Measurements from ENCODE around the gene IL31. TPM values are rescaled to one million over a fixed set of nuclear protein-coding genes. Genes with fewer than 3 reads are reported as not detected.

IL31 gene
- total RNA-seq, 6 experiments from 2014 or later = not detected

DNA sequence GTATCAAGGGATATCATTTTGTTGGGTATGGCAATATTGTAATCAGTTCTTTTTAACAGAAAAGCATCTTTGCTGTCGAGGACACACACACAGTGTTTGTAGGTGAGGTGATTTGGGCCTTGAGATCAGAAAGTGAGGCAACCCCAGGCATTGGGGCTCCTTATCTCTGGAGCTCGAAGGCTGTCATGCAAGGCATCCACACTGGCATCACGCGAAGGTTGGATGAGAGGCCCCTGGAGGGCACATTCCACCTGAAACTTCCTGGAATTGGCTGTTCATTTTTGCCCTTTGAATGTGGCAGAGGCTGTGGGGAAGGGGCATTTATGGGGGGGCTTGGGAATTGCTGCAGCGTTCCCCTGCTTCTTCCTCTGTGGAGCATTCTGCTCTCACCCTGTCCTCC is 45.5 kb downstream of the IL31 start:
- H3K9me3 ChIP-seq = no peaks in the 10 kb centered on the region
- no peak overlapping the region for H3K4me3 ChIP-seq
- no CpG with 5 or more reads among the region's 5 CpGs for WGBS (ENCODE audit: insufficient coverage, low coverage, low lambda C conversion rate, missing lambda C conversion rate)
- H3K36me3 ChIP-seq = peaks cover 0 to 28% (median 20%) of the 10 kb centered on the region in 4 donors
- TF ChIP-seq CTCF (IDR thresholded peaks at IDR 0.05) = no peak
- no peak for TF ChIP-seq POLR2A (IDR thresholded peaks at IDR 0.05)
- no peaks in the 10 kb centered on the region for H3K27me3 ChIP-seq
- H3K27ac ChIP-seq = no peak overlapping the region
- ATAC-seq = no peak
- DNase-seq = no peak
- intact Hi-C loops (cut with DNase I) = no loop called here
- peaks cover 3 to 52% (median 25%) of the 10 kb centered on the region in 4 donors for H3K4me1 ChIP-seq

DNA sequence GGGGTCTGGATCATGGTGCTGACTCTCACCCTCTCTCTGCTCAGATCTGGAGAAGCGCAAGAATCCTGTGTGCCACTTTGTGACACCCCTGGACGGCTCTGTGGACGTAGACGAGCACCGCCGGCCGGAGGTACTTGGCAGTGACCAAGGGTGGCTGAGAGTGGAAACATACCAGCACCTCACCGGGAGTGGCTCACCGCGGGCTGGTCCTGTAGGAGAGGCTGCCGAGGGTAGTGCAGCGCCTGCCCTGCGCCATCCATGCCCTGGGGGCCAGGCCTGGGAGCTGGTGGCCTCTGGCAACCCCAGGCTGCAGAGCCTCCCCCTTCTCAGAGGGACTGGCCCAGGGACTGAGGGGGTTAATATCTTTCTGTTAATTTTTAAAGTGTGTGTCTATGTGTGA is 46.2 kb downstream of the IL31 start:
- Histone ChIP-seq H3K27me3 (no peaks in the 10 kb centered on the region), H3K4me1 (peaks cover 3 to 53% (median 24%) of the 10 kb centered on the region in 4 donors), H3K4me3 (peak overlapping the region in 1 of 3 donors; percentile 36), H3K36me3 (peaks cover 0 to 28% (median 20%) of the 10 kb centered on the region in 4 donors), H3K9me3 (no peaks in the 10 kb centered on the region), H3K27ac (peak overlapping the region; percentile 63 to 92 (median 84))
- TF ChIP-seq CTCF (IDR thresholded peaks at IDR 0.05) (no peak), POLR2A (IDR thresholded peaks at IDR 0.05) (no peak)
- ATAC-seq (peak in 2 of 4 donors; percentile 2 to 3), DNase-seq (peak in 1 of 3 donors; percentile 60)
- no CpG with 5 or more reads among the region's 13 CpGs for WGBS (ENCODE audit: insufficient coverage, low coverage, low lambda C conversion rate, missing lambda C conversion rate)
- intact Hi-C loops (cut with DNase I) = no loop called here

DNA sequence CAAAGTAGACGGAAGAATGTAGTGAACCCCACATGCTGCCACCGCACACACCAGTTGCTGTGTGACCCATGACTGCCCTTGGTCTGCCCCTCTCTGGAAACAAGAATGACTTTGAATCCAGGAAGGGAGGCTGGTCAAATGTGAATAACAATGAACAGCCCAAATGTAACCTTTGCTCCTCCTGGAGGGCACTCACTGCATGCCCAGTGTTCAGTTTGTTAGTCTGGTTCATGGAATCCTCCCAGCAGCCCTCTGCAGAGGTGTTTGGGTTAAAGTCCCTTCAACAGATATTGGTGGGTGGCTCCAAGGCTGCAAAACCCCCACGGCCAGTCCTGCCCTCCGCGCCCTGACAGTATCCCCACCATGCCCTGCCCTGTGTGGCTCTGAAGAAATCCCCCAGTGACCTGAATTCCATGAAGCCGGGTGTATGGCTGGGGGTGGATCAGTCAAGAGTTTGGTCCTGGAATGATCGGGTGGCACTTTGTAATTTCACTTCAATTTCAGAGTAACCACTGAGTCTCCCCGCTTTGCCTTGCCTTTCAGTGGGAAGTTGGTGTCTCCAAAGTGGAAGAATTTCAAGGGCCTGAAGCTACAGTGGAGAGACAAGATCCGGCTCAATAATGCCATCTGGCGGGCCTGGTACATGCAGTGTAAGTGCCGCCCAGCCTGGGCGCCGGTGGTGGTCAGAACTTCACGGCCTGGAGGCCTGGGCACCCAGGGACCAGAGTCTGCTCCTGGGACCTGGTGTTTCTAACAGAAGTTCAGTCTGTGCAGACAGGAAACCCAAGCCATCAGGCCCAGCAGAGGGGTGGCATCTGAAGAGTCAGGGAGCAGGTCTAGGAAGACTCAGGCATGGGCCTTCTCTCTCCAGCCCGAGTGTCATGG is 47.1 kb downstream of the IL31 start:
- WGBS (ENCODE audit: insufficient coverage, low coverage, low lambda C conversion rate, missing lambda C conversion rate) = 31% methylated on average over 14 of the region's 15 CpGs
- peak overlapping the region; percentile 75 to 92 (median 84) for H3K27ac ChIP-seq
- no peaks in the 10 kb centered on the region for H3K27me3 ChIP-seq
- peak overlapping the region in 2 of 3 donors; percentile 23 to 36 for H3K4me3 ChIP-seq
- H3K4me1 ChIP-seq = peaks cover 3 to 49% (median 23%) of the 10 kb centered on the region in 4 donors
- peak; percentile 64 to 86 (median 72) for DNase-seq
- no peaks in the 10 kb centered on the region for H3K9me3 ChIP-seq
- peak; percentile 62 to 74 (median 68) for ATAC-seq
- H3K36me3 ChIP-seq = peaks cover 0 to 28% (median 17%) of the 10 kb centered on the region in 4 donors
- intact Hi-C loops (cut with DNase I) = no loop called here
- peak; percentile 33 to 63 (median 48) for TF ChIP-seq CTCF (IDR thresholded peaks at IDR 0.05)
- peak; percentile 28 for TF ChIP-seq POLR2A (IDR thresholded peaks at IDR 0.05)

DNA sequence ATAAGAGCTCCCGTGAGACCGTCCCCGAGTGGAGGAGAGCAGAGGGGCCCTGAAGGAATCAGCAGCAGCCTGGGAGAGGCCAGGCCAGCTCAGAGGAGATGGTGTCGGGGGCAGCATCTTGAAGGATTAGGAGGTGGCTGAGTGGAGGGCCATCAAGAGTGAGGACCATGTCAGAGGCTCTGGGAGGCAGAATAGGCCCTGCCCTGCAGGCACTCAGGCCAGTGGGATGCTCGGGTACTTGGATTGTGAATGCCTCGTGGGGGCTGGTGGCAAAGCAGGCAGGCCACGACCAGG is 47.7 kb downstream of the IL31 start:
- Histone ChIP-seq H3K27ac (peak overlapping the region; percentile 75 to 92 (median 84)), H3K4me1 (peaks cover 3 to 49% (median 23%) of the 10 kb centered on the region in 4 donors), H3K9me3 (no peaks in the 10 kb centered on the region), H3K36me3 (peaks cover 0 to 28% (median 17%) of the 10 kb centered on the region in 4 donors), H3K4me3 (no peak overlapping the region), H3K27me3 (no peaks in the 10 kb centered on the region)
- ATAC-seq = peak in 2 of 4 donors; percentile 0 to 3
- WGBS (ENCODE audit: insufficient coverage, low coverage, low lambda C conversion rate, missing lambda C conversion rate) = 61% methylated on average over 6 of the region's 7 CpGs
- TF ChIP-seq CTCF (IDR thresholded peaks at IDR 0.05) (no peak), POLR2A (IDR thresholded peaks at IDR 0.05) (no peak)
- no peak for DNase-seq
- intact Hi-C loops (cut with DNase I) = no loop called here
